Bronchial epithelial cell (primary cell): Measurements from ENCODE around the gene TWF2. TPM values are rescaled to one million over a fixed set of nuclear protein-coding genes. Genes with fewer than 3 reads are reported as not detected.
A peak's percentile ranks its signal among the peaks of the same experiment; 100 is the strongest.

Experiments
- DNase-seq: peaks from one replicate; pipeline ENCODE4 v3.0.0-alpha.2; 2010; ENCODE audit warnings: low read depth
- FAIRE-seq: peaks from 2 replicates; lab custom pipeline; 2011; peaks lifted over from hg19 to GRCh38; lab: Jason Lieb, UNC
- H3K27me3 ChIP-seq: 2 replicates; pipeline ENCODE4 v1.5.1; 2011; ENCODE audit warnings: low read length; ENCODE audit not compliant: control insufficient read depth, insufficient read depth
- H3K36me3 ChIP-seq: 2 replicates; pipeline ENCODE4 v1.5.1; 2011; ENCODE audit warnings: low read length; ENCODE audit not compliant: control insufficient read depth, insufficient read depth
- H3K4me3 ChIP-seq: 2 replicates; pipeline ENCODE4 v1.5.1; 2011; ENCODE audit warnings: mild to moderate bottlenecking, low read depth, low read length, control low read depth
- CTCF ChIP-seq: IDR thresholded peaks from 2 replicates; pipeline ENCODE4 v1.5.1; 2011; ENCODE audit warnings: mild to moderate bottlenecking, moderate library complexity, low read length, control low read depth, inconsistent platforms; ENCODE audit not compliant: insufficient read depth, severe bottlenecking
- total RNA-seq: library from RNA; depleted of rRNA; stranded (reverse); fragments of >200 nt; gene quantifications from 2 replicates; pipeline ENCODE4 v1.2.1, GENCODE V29; 2014

TWF2 gene
- total RNA-seq, 1 donor from 2014 or later: 57.7 TPM

GRCh38 chr3:52234516-52235447, 4.2 kb downstream of the TWF2 start:
- peaks cover 20% of the 10 kb centered on the region for H3K36me3 ChIP-seq
- H3K27me3 ChIP-seq: no peaks in the 10 kb centered on the region
- no peak for DNase-seq
- no peak for TF ChIP-seq CTCF
- no peak overlapping the region for H3K4me3 ChIP-seq
- FAIRE-seq: no peak

DNA sequence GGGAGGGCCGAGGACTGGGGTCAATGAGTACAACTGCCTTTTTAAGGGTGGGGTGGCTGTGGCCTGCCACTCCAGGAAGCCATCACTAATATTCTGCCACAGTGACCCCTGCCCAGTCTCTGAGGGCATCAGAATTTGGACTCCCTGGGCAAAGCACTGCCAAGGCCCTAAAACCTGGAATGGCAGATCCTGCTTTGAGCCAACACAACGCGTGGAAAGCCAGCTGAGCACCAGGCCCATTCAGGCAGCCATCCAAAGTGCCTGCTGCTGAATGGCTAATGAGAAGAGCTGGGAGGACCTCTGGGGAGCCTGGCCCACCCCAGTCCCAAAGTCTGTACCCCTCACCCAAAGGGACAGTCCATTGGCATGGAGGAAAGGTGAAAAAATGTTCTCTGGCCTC, 5.0 kb downstream of the TWF2 start:
- H3K4me3 ChIP-seq: no peak overlapping the region
- no peak for TF ChIP-seq CTCF
- no peaks in the 10 kb centered on the region for H3K27me3 ChIP-seq
- H3K36me3 ChIP-seq: peaks cover 24% of the 10 kb centered on the region
- FAIRE-seq: no peak
- no peak for DNase-seq

DNA sequence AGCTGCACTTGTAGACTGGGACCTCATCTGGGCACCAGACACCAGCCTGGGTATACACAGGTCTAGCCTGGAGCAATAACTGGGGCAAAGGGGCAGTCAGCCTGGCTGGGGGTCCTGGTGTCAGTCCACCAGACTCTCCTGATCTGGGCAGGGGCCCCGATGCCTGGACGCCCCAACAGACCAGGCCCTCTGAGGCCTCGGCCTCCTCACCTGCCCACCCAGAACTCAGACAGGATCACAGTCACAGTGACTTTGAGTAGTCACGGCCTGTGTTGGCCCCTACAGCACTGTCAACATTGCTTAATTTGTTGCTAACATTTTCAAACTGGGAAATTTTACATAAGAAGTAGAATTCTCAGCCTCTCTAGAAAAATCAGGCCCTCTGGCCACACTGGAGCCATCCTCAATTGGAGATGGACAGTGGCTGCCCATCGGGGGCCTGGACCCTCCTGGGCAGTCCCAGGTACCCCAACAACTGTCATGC, 5.8 kb downstream of the TWF2 start:
- peaks cover 24% of the 10 kb centered on the region for H3K36me3 ChIP-seq
- no peak for TF ChIP-seq CTCF
- no peak for FAIRE-seq
- H3K27me3 ChIP-seq: no peaks in the 10 kb centered on the region
- no peak overlapping the region for H3K4me3 ChIP-seq
- no peak for DNase-seq

DNA sequence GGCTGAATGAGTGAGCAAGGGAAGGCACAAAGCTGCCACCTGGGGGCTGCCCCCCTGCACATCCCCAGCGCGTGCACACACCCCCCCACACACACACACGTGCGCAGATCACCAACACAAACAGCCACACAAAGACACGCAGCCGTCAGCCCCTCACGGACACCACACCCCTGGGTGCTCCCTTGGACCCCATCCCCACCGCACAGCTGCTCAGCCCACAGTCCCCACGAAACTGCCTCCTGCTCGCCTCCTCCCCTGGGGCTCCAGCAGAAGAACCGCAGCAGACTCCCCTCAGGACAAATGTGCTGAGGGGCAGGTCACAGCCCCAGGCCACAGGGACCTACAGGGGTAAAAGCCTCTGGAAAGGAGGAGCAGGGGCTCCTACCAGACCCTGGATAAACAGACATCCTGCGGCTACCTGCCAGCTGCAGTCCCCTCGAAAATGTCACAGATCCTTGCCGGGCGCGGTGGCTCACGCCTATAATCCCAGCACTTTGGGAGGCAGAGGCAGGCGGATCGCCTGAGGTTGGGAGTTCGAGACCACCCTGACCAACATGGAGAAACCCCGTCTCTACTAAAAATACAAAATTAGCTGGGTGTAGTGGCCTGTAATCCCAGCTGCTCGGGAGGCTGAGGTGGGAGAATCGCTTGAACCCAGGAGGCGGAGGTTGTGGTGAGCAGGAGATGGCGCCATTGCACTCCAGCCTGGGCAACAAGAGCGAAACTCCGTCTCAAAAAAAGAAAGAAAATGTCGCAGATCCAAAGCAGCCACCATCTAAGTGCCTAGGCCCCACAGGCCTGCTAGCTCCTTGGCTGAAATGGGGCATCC, 6.5 kb downstream of the TWF2 start:
- H3K36me3 ChIP-seq: peaks cover 24% of the 10 kb centered on the region
- no peak overlapping the region for H3K4me3 ChIP-seq
- H3K27me3 ChIP-seq: no peaks in the 10 kb centered on the region
- DNase-seq (no peak), FAIRE-seq (no peak)
- no peak for TF ChIP-seq CTCF

GRCh38 chr3:52231502-52232278, 7.3 kb downstream of the TWF2 start:
- FAIRE-seq: no peak
- TF ChIP-seq CTCF: peak; percentile 99
- Histone ChIP-seq H3K36me3 (peaks cover 24% of the 10 kb centered on the region), H3K4me3 (no peak overlapping the region), H3K27me3 (no peaks in the 10 kb centered on the region)
- peak; percentile 38 for DNase-seq
